Stimulated activated CD4-positive, alpha-beta T cell treated with anti-CD3 and anti-CD28 coated beads, Interleukin-12 subunit alpha, Interleukin-12 subunit beta, amount 100 ng/mL, for 4 hours (primary cell): Measurements from ENCODE around the gene RUNDC3A.
A peak's percentile ranks its signal among the peaks of the same experiment; 100 is the strongest.
"Not testable (repeated sequence)": the region's sequence is repeated elsewhere in the genome, so short reads cannot be mapped to it uniquely, and the experiment has no call there.

Experiments used
- DNase-seq: peaks from one replicate; pipeline ENCODE4 v3.0.0-alpha.2; 2020

Gene RUNDC3A

GRCh38 chr17:44321246-44322120, 13.1 kb downstream of the RUNDC3A start:
- no peak for DNase-seq

- no peak for DNase-seq
These were observed 14.0 kb downstream of the RUNDC3A start for GRCh38 chr17:44322236-44322895.

- no peak for DNase-seq
These were observed 15.1 kb downstream of the RUNDC3A start for GRCh38 chr17:44323359-44324091.

DNA sequence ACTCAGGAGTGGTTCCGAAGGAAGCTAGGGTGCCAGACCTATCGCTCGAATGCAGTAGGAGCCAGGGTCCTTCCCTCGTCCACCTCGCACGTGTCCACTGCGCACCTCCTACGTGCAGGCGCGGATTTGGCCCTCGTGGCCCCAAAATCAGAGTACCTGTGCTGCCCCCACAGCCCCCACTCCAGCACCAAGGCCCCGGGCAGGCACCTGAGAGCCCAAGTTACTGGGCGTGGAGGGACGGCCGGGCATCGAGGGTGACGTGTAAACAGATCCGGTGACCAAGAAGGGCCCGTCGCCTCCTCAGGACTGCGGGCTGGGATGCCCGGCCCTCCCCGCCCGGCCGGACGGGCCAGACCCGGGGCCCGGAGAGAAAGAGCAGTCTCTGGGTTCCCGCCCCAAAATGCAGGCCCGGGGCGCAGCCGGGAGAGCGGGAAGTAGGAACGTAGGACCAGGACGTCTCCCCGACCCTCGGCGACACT, 15.7 kb downstream of the RUNDC3A start:
- DNase-seq = no peak

- peak; percentile 94 for DNase-seq
These were observed 16.3 kb downstream of the RUNDC3A start, which contains the start of gene SLC25A39 for GRCh38 chr17:44324571-44325275. Gene SLC25A39, minus strand, starts transcription at chr17:44324823. Its CDS starts 1,261 bp downstream, at chr17:44323562.

DNA sequence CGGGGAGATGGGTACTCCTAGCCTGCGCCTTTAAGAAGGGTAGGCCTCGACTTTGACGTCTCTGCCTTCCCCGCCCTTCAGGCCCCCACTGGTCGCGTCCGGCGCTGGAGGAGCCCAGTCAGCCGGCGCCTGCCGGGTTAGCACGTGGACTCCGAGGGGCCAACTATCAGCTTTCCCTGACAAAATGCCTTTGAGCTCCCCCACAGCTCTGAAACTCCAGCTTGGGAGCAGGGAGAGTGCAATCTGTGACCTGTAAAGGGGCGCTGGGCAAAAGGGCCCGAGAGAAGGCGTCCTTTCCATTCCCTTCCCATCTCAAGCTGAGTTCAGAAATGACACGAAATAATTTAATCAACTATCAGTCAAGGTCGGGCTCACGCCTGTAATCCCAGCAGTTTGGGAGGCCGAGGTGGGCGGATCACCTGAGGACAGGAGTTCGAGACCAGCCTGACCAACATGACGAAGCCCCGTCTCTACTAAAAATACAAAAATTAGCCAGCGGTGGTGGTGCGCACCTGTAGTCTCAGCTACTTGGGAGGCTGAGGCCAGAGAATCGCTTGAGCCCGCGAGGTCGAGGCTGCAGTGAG, 18.6 kb downstream of the RUNDC3A start:
- peak; percentile 86 for DNase-seq

DNA sequence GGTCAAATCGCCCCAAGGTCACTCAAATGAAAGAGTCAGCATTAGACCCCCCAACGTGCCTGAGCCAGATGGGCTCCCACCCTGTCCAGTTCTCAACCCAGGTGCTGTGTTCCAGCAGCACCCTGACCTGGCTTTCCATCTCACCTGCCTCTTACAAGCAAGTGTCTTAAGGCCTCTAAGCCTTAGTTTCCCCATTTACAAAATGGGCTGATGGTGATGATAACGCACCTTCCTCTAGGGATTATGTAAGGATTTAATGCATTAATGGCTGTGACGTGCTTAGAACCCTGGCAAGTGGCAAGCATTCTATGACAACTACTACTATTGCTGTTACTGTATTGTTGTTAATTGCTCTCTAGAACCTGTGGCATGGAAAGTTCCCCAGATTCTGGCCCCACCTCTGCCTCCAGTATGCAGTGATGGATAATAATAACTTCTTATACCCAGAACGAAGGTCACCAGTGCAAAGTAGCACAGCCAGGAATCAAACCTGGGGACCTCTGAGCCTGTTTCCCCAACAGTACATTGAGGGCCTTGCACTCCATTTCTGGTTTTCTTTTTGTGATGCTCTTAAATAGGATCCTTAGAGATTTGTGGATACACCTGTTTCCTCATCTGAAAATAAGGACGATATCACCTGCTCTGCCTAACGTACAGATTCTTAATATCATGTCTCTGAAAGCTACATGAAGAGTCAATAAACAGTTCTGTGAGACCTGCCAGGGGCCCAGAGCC, 19.5 kb downstream of the RUNDC3A start:
- DNase-seq = no peak

DNA sequence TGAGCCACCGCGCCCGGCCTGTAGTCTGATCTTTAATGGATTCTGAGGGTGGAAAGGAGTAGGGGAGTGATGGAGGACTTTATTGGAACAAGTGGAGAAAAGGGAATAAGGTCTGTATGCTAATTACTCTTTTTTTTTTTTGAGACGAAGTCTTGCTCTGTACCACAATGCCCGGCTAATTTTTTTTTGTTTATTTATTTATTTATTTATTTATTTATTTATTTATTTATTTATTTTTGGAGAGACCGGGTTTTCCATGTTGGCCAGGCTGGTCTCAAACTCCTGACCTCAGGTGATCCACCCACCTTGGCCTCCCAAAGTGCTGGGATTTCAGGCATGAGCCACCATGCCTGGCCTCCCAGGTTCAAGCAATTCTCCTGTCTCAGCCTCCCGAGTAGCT, 21.1 kb downstream of the RUNDC3A start:
- DNase-seq = not testable (repeated sequence)

GRCh38 chr17:44330263-44330662, 21.9 kb downstream of the RUNDC3A start:
- DNase-seq = not testable (repeated sequence)

- no peak for DNase-seq
These were observed 22.9 kb downstream of the RUNDC3A start for GRCh38 chr17:44331249-44331760.

DNA sequence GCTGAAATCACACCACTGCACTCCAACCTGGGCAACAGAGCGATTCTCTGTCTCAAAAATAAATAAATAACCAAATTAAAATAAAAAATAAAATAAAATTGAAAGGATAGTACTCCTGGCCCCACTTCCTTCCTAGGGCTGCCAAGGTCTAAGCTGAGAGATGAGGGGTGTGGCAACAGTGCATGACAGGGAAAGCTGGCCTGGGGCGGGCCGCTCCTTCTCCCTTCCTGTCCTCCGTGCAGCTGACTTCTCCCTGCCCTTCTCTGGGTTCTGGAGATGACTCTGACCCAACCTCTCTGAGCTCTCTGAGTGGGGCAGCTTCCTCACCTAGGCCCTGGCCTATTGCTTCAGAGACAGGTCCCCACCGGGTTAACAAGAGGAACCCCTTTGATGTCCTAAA, 25.0 kb downstream of the RUNDC3A start:
- no peak for DNase-seq

DNA sequence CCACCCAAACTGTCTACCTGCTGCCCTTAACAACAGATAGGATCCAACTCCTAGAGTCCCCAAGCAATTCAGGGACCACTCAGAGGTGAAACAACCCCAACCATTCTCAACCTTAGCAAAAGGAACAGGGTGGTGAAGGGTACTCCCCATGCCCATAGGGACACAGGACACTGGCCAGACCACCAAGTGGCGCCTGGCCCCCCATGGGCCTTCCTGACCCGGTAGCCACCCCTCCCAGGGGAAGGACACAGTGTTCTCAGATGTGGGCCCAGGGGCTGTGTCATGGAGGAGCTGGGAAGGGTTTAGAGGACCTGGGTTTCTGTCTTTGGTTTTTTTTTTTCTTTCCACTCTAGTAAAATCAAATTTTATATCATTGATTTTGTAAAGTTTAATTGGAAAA, 25.9 kb downstream of the RUNDC3A start:
- DNase-seq = no peak

DNA sequence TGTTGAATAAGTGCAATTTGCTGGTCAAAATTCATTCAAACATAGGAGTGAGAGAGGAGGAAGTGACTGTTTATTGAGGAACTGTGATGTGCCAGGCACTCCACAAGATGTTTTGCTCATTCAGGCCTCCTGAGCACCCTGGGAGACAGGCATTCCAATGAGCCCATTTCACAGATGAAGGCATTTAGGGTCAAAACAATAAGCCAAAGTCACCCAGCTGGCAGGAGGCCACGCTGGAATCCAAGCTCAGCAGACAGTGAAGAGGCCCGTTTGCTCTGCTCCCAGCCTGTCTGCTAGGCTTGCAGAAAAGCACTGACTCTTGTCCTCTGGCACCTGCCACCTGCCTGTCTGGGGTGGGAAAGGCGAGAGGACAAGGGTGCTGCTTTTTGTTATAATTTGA, 26.3 kb downstream of the RUNDC3A start:
- no peak for DNase-seq

GRCh38 chr17:44335564-44335963, 27.2 kb downstream of the RUNDC3A start:
- DNase-seq = no peak

DNA sequence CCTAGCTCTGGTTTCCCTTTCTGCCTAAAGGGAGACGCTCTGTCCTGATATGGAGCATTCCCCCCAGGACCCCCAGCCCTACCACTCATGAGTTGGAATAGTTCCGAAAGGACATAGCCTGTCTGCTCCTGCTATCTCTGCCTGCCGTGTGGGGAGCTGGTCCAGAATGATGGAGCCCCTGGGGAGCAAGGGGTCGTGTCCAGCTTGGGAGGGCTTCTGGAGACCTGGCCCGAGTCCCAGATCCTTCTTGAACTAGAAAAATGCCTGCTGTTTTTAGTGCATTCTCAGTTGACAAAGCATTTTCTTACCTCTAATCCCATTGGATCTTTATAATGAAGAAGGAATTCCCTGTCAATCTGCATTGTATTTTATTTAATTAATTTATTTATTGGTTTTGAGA, 27.6 kb downstream of the RUNDC3A start:
- DNase-seq = no peak

DNA sequence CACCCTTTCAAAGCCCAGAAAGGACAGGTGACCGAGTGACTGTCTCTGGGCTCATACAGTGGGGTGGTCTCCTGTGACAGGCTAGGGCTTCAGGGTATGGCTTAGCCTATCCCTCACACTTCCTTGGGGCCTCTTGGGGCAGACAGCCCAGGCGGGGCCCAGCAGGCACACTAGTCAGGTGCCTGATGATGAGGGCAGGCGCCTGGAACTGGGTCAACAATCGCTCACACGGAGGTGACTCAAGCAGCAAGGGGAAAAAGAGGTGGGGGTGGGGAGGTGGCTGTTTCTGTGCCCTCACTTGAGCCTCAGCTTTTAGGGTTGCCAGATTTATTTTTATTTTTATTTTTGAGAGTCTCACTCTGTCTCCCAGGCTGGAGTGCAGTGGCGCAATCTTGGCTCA, 30.3 kb downstream of the RUNDC3A start:
- no peak for DNase-seq

- DNase-seq = not testable (repeated sequence)
These were observed 32.2 kb downstream of the RUNDC3A start for GRCh38 chr17:44340553-44340952.

- DNase-seq = no peak
These were observed 35.3 kb downstream of the RUNDC3A start for GRCh38 chr17:44343510-44344209.

- peak; percentile 75 for DNase-seq
These were observed 36.6 kb downstream of the RUNDC3A start, which contains the start of gene GRN for GRCh38 chr17:44344939-44345453. Gene GRN, plus strand, starts transcription at chr17:44345302. Its CDS starts 3,863 bp downstream, at chr17:44349165.

GRCh38 chr17:44345454-44346026, 37.1 kb downstream of the RUNDC3A start:
- peak; percentile 30 for DNase-seq
